ENCODE measurements around the gene GALNT2. TPM values are rescaled to one million over a fixed set of nuclear protein-coding genes. Genes with fewer than 3 reads are reported as not detected.

GALNT2 gene
- total and polyA plus RNA-seq, 10 of the 15 experiments (the other 5 are each of a cell fraction or from before 2014, with no cell fraction given) = 0.52 to 27.7 (median 16.3) TPM

DNA sequence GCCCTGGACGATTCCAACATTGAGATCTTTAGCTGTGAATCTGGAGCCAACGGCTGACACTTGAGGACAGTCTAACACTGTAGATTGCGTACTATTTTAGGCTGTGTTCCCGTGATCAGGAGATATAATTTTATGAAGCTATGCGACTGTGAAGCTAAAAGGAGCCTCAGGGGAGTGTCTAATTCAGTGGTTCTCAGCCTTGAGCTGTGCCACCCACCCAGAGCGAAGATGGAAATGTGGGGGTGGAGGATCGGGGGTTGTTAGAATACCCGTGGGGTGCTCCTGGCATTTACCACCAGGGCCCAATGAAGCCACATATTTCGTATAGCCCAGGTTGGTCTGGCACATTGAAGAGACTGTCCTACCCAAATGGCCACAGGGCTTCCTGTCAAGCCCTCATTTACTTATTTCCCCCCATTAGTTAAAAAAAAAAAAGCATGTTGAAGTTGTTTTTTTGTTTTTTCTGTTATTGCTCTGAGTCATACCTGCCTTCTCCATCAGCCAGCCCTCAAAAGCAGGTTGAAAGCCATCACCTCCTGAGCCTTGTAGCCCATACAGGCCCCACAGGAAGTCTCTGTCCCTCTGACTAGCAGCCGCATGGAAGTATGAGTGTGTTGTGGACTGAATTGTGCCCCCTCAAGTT is 141.7 kb downstream of the GALNT2 start (continued):
- TF ChIP-seq, protein P1, sequence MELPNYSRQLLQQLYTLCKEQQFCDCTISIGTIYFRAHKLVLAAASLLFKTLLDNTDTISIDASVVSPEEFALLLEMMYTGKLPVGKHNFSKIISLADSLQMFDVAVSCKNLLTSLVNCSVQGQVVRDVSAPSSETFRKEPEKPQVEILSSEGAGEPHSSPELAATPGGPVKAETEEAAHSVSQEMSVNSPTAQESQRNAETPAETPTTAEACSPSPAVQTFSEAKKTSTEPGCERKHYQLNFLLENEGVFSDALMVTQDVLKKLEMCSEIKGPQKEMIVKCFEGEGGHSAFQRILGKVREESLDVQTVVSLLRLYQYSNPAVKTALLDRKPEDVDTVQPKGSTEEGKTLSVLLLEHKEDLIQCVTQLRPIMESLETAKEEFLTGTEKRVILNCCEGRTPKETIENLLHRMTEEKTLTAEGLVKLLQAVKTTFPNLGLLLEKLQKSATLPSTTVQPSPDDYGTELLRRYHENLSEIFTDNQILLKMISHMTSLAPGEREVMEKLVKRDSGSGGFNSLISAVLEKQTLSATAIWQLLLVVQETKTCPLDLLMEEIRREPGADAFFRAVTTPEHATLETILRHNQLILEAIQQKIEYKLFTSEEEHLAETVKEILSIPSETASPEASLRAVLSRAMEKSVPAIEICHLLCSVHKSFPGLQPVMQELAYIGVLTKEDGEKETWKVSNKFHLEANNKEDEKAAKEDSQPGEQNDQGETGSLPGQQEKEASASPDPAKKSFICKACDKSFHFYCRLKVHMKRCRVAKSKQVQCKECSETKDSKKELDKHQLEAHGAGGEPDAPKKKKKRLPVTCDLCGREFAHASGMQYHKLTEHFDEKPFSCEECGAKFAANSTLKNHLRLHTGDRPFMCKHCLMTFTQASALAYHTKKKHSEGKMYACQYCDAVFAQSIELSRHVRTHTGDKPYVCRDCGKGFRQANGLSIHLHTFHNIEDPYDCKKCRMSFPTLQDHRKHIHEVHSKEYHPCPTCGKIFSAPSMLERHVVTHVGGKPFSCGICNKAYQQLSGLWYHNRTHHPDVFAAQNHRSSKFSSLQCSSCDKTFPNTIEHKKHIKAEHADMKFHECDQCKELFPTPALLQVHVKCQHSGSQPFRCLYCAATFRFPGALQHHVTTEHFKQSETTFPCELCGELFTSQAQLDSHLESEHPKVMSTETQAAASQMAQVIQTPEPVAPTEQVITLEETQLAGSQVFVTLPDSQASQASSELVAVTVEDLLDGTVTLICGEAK (IDR thresholded peaks at IDR 0.05; ENCODE audit: borderline replicate concordance) = no peak
- TF ChIP-seq KAT2A (conservative IDR thresholded peaks at IDR 0.05; ENCODE audit: control insufficient read depth, low read depth, low read length) (no peak), EED (IDR thresholded peaks at IDR 0.05; ENCODE audit: low read depth) (peak; percentile 47; the same call in 1 of the 2 replicates), ESRRA (IDR thresholded peaks at IDR 0.05; ENCODE audit: low read length) (no peak), MTA3 (IDR thresholded peaks at IDR 0.05; ENCODE audit: borderline replicate concordance, low read length) (0 out of 2 replicates have a peak, but pooled peaks have one; percentile 21), POLR2AphosphoS5 (IDR thresholded peaks at IDR 0.05; ENCODE audit: low read length) (no peak), IKZF2 (IDR thresholded peaks at IDR 0.05) (peak in 1 of 2 experiments; percentile 17; a peak in 1 of 4 replicates), CREB1 (IDR thresholded peaks at IDR 0.05; ENCODE audit: low read depth) (0 out of 2 replicates have a peak, but pooled peaks have one; percentile 14), KDM1A (IDR thresholded peaks at IDR 0.05; ENCODE audit: borderline replicate concordance) (no peak), IRF4 (IDR thresholded peaks at IDR 0.05; ENCODE audit: low read depth, low read length) (0 out of 2 replicates have a peak, but pooled peaks have one; percentile 6), TCF3 (IDR thresholded peaks at IDR 0.05; ENCODE audit: borderline replicate concordance, insufficient read depth, low read depth, low read length) (no peak), ZZZ3 (IDR thresholded peaks at IDR 0.05; ENCODE audit: control insufficient read depth, insufficient read length, low read depth) (no peak), FOXM1 (IDR thresholded peaks at IDR 0.05; ENCODE audit: low read depth, low read length) (0 out of 2 replicates have a peak, but pooled peaks have one; percentile 32), JUNB (IDR thresholded peaks at IDR 0.05) (peak; percentile 47; the same call in 1 of the 2 replicates), EGR1 (IDR thresholded peaks at IDR 0.05; ENCODE audit: borderline replicate concordance in 1 of 2, low read depth in 2 of 2, low read length in 2 of 2) (peak in 1 of 2 experiments; percentile 21; a peak in 1 of 3 replicates), CEBPB (IDR thresholded peaks at IDR 0.05; ENCODE audit: borderline replicate concordance in 1 of 2, low read depth in 2 of 2, low read length in 2 of 2) (no peak), ZNF217 (IDR thresholded peaks at IDR 0.05) (no peak), RFX5 (IDR thresholded peaks at IDR 0.05; ENCODE audit: low read depth, low read length) (no peak), CTCF (IDR thresholded peaks at IDR 0.05 in 2 of 3, conservative IDR thresholded peaks at IDR 0.05 in 1 of 3; ENCODE audit: control insufficient read depth in 2 of 3, extremely low read depth in 1 of 3, insufficient read depth in 1 of 3, low read depth in 3 of 3, low read length in 3 of 3) (peak in 2 of 3 experiments; percentile 3 to 13; a peak in 1 of 6 replicates)
- TF ChIP-seq, protein P2, sequence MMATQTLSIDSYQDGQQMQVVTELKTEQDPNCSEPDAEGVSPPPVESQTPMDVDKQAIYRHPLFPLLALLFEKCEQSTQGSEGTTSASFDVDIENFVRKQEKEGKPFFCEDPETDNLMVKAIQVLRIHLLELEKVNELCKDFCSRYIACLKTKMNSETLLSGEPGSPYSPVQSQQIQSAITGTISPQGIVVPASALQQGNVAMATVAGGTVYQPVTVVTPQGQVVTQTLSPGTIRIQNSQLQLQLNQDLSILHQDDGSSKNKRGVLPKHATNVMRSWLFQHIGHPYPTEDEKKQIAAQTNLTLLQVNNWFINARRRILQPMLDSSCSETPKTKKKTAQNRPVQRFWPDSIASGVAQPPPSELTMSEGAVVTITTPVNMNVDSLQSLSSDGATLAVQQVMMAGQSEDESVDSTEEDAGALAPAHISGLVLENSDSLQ (IDR thresholded peaks at IDR 0.05) = 0 out of 2 replicates have a peak, but pooled peaks have one; percentile 34
